Measurements from ENCODE around the gene DCUN1D2. TPM values are rescaled to one million over a fixed set of nuclear protein-coding genes. Genes with fewer than 3 reads are reported as not detected.

DCUN1D2 gene
- total and polyA plus RNA-seq, 2 donors from 2014 or later: 7.6 to 19.5 TPM

DNA sequence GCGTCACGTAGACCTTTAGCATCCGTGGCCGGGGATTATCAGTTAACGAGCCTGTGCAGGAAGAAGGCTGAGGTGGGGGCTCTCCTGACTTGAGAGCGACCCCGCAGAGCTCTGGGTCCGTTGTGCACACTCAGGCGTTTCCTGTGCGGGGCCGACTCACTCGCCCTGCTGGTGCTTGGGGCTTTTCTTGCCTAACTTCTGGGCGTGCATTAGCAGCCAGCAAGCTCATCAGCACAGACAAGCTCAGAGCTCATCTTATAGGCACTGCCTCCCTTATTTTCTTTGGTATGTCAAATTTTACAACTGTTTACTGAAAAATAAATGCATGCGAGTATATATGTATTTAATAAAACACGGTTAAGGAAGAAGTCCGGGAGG, 60.9 kb downstream of the DCUN1D2 start:
- no peaks in the 10 kb centered on the region for H3K27me3 ChIP-seq (ENCODE audit: control insufficient read depth, insufficient read depth, low read length)

DNA sequence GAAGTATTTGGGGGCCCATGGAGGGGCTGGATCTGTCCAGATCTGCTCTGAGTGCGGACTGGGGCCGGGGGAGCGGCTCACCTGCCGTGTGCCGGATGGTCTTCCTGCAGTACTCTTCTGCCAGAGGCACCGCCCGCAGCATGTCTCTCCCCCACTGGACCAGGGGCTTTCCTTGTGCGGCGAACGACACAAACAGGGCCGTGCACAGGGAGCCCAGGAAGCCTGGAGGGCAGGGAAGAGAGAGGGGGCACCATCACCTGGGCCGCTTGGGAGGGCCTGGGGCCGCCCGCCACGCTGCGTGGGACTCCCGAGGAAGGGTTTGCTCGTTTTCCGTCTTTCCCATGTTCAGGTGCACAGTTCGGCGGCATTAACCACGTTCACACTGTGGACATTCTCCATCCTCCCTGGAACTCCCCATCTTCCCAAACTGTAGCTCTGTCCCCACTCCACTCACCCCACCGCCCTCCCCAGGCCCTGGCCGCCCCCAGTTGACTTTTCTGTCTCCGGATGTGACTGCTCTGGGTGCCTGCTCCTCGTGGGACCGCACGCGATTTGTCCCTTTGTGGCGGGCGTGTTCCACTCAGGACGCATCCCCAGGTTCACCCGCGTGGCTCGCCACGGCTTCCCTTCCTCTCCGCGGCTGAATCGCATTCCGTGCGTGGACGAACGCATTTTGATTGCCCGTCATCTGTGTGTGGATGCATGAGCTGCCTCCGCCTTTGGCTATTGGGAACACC, 61.5 kb downstream of the DCUN1D2 start:
- H3K36me3 ChIP-seq (ENCODE audit: control insufficient read depth in 2 of 3, insufficient read depth in 3 of 3, low read length in 3 of 3): no peaks in the 10 kb centered on the region
- no peaks in the 10 kb centered on the region for H3K9me3 ChIP-seq (ENCODE audit: control insufficient read depth in 2 of 3, insufficient read depth in 1 of 3, low read length in 3 of 3)
- no peak overlapping the region for H3K27ac ChIP-seq (ENCODE audit: low read depth in 2 of 2, low read length in 2 of 2)
- no peaks in the 10 kb centered on the region for H3K27me3 ChIP-seq (ENCODE audit: control insufficient read depth, insufficient read depth, low read length)
- intact Hi-C loops (cut with DNase I): no loop called here
- H3K4me1 ChIP-seq (ENCODE audit: control insufficient read depth in 2 of 3, insufficient read depth in 2 of 3, low read depth in 1 of 3, low read length in 3 of 3): no peaks in the 10 kb centered on the region
- DNase-seq (peak in 1 of 5 donors; percentile 28), FAIRE-seq (no peak)
- TF ChIP-seq, protein P1, sequence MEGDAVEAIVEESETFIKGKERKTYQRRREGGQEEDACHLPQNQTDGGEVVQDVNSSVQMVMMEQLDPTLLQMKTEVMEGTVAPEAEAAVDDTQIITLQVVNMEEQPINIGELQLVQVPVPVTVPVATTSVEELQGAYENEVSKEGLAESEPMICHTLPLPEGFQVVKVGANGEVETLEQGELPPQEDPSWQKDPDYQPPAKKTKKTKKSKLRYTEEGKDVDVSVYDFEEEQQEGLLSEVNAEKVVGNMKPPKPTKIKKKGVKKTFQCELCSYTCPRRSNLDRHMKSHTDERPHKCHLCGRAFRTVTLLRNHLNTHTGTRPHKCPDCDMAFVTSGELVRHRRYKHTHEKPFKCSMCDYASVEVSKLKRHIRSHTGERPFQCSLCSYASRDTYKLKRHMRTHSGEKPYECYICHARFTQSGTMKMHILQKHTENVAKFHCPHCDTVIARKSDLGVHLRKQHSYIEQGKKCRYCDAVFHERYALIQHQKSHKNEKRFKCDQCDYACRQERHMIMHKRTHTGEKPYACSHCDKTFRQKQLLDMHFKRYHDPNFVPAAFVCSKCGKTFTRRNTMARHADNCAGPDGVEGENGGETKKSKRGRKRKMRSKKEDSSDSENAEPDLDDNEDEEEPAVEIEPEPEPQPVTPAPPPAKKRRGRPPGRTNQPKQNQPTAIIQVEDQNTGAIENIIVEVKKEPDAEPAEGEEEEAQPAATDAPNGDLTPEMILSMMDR (IDR thresholded peaks at IDR 0.05; ENCODE audit: borderline replicate concordance, extremely low read depth, insufficient read depth): no peak
- no peak overlapping the region for H3K4me3 ChIP-seq (ENCODE audit: low read length in 3 of 3)
- H3K9ac ChIP-seq (ENCODE audit: low read length in 3 of 3): no peak overlapping the region

More for the DNA sequence above, 60.9 kb downstream of the DCUN1D2 start:
- Histone ChIP-seq H3K4me3 (ENCODE audit: low read length in 3 of 3) (no peak overlapping the region), H3K9me3 (ENCODE audit: control insufficient read depth in 2 of 3, insufficient read depth in 1 of 3, low read length in 3 of 3) (no peaks in the 10 kb centered on the region), H3K4me1 (ENCODE audit: control insufficient read depth in 2 of 3, insufficient read depth in 2 of 3, low read depth in 1 of 3, low read length in 3 of 3) (no peaks in the 10 kb centered on the region), H3K27ac (ENCODE audit: low read depth in 2 of 2, low read length in 2 of 2) (no peak overlapping the region), H3K9ac (ENCODE audit: low read length in 3 of 3) (no peak overlapping the region), H3K36me3 (ENCODE audit: control insufficient read depth in 2 of 3, insufficient read depth in 3 of 3, low read length in 3 of 3) (no peaks in the 10 kb centered on the region)
- no peak for FAIRE-seq
- DNase-seq: no peak
- intact Hi-C loops (cut with DNase I): no loop called here
- TF ChIP-seq, protein P1 (IDR thresholded peaks at IDR 0.05; ENCODE audit: borderline replicate concordance, extremely low read depth, insufficient read depth): no peak

DNA sequence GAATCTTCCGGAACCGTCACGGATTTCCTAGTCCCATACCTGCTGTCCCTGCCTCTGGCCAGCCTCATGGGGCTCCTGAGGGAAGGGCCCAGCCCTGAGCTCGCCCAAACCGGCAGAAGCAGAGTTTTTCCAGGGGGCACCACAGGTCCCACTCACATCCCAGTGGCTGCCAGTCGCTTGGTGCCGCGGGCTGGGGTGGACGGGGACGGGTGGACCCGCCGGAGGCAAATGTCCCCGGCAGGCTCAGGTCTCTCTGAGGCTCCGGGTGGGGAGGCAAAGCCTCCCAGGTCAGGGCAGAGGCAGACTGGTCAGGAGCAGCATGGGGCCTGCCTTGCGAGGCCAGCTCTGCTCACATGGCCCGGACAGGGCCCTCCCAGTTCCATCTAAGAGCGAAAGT, 62.0 kb downstream of the DCUN1D2 start:
- Histone ChIP-seq H3K9ac (ENCODE audit: low read length in 3 of 3) (no peak overlapping the region), H3K4me1 (ENCODE audit: control insufficient read depth in 2 of 3, insufficient read depth in 2 of 3, low read depth in 1 of 3, low read length in 3 of 3) (no peaks in the 10 kb centered on the region), H3K36me3 (ENCODE audit: control insufficient read depth in 2 of 3, insufficient read depth in 3 of 3, low read length in 3 of 3) (no peaks in the 10 kb centered on the region), H3K9me3 (ENCODE audit: control insufficient read depth in 2 of 3, insufficient read depth in 1 of 3, low read length in 3 of 3) (no peaks in the 10 kb centered on the region), H3K27ac (ENCODE audit: low read depth in 2 of 2, low read length in 2 of 2) (no peak overlapping the region), H3K27me3 (ENCODE audit: control insufficient read depth, insufficient read depth, low read length) (no peaks in the 10 kb centered on the region), H3K4me3 (ENCODE audit: low read length in 3 of 3) (no peak overlapping the region)
- intact Hi-C loops (cut with DNase I): no loop called here
- TF ChIP-seq, protein P1 (IDR thresholded peaks at IDR 0.05; ENCODE audit: borderline replicate concordance, extremely low read depth, insufficient read depth): no peak
- DNase-seq: peak in 1 of 5 donors; percentile 33
- no peak for FAIRE-seq
